Measurements from ENCODE around the gene OR3A2.

GRCh38 chr17:3389791-3390190 lies 3.7 kb upstream of the OR3A2 start:
- TF ChIP-seq CTCF (IDR thresholded peaks at IDR 0.05) = no peak
- TF ChIP-seq POLR2A (IDR thresholded peaks at IDR 0.05) = no peak
